Activated naive CD4-positive, alpha-beta T cell treated with anti-CD3 and anti-CD28 coated beads, Interleukin-2, amount 50 U/mL, for 16 hours (primary cell): ENCODE measurements around the gene ZNF584.
"Not testable (repeated sequence)": the region's sequence is repeated elsewhere in the genome, so short reads cannot be mapped to it uniquely, and the experiment has no call there.

Source experiments
- DNase-seq: peaks from one replicate; pipeline ENCODE4 v3.0.0-alpha.2; 2020

ZNF584 gene

GRCh38 chr19:58408152-58409009 is at the start of gene ZNF584:
TSS of gene ZNF584 (plus strand) at chr19:58408649. CDS start at chr19:58409148, 499 bp downstream.
- peak; percentile 96 for DNase-seq

- peak; percentile 55 for DNase-seq
These were observed 46.6 kb upstream of the ZNF584 start for GRCh38 chr19:58361900-58362271.

DNA sequence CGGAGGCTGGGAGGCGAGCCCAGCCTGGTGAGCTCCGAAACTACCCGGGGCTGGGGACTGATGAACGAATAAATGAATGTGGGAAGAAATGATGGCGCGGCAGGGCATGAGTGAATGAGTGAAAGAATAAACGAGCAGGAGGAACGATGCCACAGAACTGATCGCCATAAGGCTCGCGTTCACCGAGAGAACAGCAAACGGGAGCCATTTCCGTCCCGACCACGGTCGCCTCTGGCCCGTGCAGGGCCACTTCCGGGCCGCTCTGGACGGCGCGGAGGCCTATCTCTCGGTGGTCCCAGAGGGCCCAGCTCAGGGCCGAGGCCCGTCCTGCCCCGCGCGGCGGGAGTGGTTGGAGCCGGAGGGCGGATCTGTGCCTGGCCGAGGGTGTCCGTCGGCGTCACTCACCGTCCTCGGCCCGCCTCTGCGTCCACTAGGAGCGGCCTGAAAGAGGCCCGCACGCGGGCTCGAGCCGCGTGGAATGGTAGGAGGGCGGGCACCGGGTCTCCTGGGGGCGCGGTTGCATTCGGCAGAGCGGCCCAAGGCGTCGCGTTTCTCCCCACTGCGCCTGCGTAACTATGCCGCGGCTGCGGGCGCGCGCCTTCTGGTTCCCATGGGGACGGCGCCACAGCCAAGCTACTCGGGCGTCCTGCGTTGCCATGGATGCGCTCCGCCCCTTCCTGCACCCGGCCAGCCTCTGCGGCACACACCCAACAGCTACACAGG is 46.0 kb upstream of the ZNF584 start, which contains the start of gene ZNF497:
Gene ZNF497 (minus strand): TSS at position 480 of the 723 bp plus-strand sequence. CDS start 5,116 bp downstream, outside the sequence.
- peak; percentile 97 for DNase-seq

- DNase-seq, result no peak
These were observed 44.3 kb upstream of the ZNF584 start for GRCh38 chr19:58364146-58364545.

DNA sequence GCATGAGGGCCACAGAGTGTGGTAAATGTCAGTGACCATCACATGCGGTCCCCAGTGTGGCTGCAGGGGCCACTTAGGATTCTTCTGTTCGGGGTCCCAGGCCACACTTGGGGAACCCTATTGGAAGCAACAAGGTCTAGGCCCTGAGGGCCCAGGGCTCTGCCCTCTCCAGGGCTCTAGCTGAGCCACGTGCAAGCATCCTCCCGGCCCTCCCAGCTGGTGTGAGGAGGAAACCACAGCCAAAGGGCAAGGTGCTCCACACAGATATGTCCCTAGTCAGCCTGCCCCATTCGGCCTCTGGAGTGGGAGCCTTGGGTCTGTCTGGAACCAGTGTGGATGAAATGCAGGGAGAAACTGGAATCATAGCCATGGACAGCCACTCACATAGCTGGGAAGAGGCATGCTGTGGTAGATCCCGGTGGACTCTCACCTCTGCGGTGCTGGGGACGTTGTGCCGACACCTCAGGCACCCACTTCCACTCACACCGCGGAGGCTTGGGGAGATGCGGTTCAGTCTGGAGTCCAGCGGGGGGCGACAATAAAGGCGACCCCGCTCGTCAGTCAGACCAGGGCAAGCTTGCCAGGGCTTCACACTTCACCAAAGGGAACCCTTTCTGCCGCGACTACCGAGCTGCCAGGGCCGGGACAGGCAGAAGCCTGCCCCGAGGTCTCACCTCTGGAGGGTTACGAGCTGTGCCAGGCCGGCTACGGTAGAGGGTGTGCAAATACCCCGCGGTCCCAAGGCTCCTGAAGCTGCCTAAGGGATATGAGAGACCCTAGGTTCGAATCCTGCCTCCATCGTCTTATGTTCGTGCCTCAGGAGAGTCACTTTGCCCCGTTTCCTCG is 41.6 kb upstream of the ZNF584 start:
- DNase-seq, result no peak

- DNase-seq, result no peak
These were observed 40.6 kb upstream of the ZNF584 start for GRCh38 chr19:58367698-58368454.

DNA sequence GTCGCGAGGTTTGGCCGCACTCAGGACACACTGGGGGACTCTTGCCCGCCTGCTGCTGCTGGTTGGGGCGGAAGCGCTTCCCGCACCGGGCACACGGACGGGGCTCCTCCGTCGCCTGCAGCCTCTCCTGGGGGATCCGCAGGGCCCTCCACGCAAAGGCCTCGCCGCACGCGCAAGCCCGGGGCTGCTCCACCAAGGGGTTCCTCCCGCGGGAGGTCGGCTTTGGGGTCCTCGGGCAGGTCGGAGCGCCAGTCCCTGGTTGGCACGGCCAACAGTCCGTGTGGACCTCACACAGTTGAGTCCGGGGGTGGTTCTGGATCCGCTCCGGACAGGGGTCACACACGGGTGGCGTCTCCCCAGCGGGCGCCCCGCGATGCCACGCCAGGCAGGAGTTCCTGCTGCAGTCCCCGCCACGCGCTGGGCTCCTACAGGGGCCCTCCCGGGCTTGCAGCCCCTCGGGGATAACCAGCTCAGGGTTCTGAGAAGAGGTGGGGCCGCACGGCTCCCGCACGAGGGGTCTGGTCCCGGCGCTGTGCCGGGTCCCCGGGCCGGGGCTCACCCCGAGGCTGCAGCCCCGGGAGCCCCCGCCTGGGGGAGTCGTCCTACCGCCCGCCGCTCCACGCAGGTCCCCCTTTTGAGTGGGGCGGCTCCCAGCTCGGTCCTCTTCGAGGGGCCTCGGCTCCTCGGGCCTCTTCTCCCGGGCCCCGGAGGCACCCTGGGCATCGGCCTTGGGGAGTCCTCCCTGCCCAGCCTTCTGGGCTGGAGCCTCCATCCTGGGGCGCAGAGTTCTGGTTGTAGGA is 39.7 kb upstream of the ZNF584 start:
- no peak for DNase-seq

DNA sequence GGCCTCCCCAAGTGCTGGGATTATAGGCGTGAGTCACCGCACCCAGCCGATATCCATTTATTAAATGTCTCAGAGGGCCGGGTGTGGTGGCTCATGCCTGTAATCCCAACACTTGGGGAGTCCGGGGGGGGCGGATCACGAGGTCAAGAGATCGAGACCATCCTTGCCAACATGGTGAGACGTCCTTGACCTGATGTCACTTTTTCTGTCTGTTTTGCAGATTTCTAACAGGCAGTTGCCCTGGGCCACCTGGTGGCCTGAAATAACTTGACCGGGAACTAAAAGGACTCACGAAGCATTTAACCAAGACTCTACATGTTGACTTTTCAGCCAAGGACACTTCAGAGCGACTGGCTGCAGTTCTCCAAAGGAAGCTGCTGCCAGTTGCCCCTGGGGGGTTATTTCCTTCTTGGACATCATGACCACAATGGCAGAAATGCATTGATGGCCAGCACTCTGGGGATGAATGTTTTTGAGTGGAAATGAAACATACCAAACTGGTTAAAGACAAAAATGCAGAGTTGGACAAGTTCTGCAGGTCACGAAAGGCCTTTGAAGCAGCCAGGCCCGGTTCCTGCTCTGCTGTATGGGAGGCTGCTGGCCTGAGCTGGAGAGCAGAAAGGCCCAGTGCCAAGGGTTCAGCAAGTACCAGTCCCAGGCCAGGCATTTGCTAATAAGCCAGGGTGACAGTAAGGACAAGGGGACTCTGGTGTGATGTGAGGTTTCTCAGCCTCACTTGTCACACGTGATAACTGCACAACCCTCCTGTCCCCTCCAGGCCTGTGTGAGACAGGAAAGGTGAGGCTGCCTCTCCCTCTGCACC is 35.9 kb upstream of the ZNF584 start:
- no peak for DNase-seq

GRCh38 chr19:58374200-58374599 is 34.2 kb upstream of the ZNF584 start:
- DNase-seq, result no peak

- DNase-seq, result not testable (repeated sequence)
These were observed 31.7 kb upstream of the ZNF584 start for GRCh38 chr19:58376724-58377123.

DNA sequence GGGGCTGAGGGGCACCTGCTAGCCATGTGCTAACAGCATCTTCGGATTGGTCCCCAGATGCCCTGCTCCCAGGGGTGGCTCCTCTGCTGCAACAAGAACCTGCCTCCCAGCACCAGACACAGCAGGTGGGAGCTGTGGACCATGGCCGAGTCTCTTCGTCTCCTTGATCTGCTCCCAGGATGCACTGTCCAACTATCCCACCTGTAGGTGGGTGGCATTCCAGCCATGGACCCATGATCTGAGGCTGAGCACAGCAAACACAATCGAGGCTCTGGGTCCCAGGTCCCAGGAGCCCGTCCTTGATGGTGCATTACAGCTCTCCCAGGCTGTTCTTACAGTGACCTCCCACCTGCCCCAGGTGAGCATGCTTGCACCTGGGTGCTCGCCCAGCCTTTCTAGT is 29.2 kb upstream of the ZNF584 start:
- no peak for DNase-seq

- no peak for DNase-seq
These were observed 28.3 kb upstream of the ZNF584 start for GRCh38 chr19:58380037-58380661.

DNA sequence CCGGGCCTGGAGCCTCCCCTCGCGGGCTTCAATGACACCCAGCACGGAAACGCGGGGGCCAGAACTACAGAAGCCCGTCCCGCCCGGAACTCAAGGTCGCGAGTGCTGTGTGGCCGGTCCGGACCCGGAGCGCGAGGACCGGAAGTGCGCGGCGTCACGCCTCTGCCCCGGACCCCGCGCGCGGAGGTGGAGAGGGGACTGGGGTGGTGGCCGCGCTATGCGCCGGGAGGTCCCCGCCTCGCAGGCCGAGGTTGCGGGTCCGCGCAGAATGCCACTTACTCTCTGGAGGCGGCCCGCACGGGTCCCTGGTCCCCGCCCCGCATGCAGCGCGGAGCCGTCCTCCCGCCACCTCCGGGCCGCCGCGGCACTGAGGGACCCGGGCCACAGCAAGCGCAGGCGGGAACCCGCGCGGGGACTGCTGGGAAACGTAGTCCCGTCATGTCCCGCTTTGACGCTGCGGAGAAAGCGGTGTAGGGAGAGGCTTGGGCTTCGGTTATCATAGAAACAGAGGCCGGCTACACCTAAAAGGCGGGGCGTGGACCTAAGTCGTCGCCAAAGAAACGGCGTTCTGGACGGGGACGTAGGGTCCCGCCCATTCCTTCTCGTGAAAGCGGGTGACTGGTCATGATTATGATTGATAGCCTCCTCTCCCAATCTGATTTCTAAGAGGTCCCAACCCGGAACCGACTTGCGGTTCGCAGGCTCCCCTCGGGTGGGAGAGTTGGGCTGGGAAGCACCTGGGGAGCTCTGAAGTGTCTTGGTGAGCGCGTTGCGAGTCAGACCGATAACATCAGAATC is 27.6 kb upstream of the ZNF584 start, which contains the start of gene ZNF837:
Gene ZNF837 (minus strand): TSS at position 369 of the 798 bp plus-strand sequence. CDS start 11,698 bp downstream, outside the sequence.
- peak; percentile 98 for DNase-seq

- DNase-seq, result no peak
These were observed 26.8 kb upstream of the ZNF584 start for GRCh38 chr19:58381460-58382212.

GRCh38 chr19:58382997-58383603 is 25.3 kb upstream of the ZNF584 start:
- no peak for DNase-seq

- DNase-seq, result no peak
These were observed 23.0 kb upstream of the ZNF584 start for GRCh38 chr19:58385313-58385890.

GRCh38 chr19:58385891-58386575 is 22.4 kb upstream of the ZNF584 start:
- DNase-seq, result peak; percentile 52
